MM.1S (cell line): Measurements from ENCODE around the gene CMC1.

Experiments used
- DNase-seq: peaks from one replicate; pipeline ENCODE4 v3.0.0-alpha.2; 2015
- H2AFZ ChIP-seq: fragments of 300-600 bp; sonication (generic); 2 replicates; pipeline ENCODE4 v1.6.0; 2016; ENCODE audit warnings: antibody characterized with exemption, low read length
- H3F3A ChIP-seq: fragments of 300-600 bp; sonication (generic); 2 replicates; pipeline ENCODE4 v1.6.1; 2016; ENCODE audit warnings: mild to moderate bottlenecking, antibody characterized with exemption, low read length, moderate library complexity, mixed read lengths; ENCODE audit not compliant: insufficient read depth
- H3K27ac ChIP-seq: fragments of 300-600 bp; sonication (generic); 2 replicates; pipeline ENCODE4 v1.5.1; 2016; ENCODE audit warnings: mild to moderate bottlenecking, low read length
- H3K27me3 ChIP-seq: fragments of 300-600 bp; sonication (generic); replicated peaks from 2 replicates; pipeline ENCODE4 v1.6.0; 2016; ENCODE audit warnings: low read length; ENCODE audit not compliant: insufficient read depth
- H3K36me3 ChIP-seq: fragments of 300-600 bp; sonication (generic); replicated peaks from 2 replicates; pipeline ENCODE4 v1.6.1; 2016; ENCODE audit warnings: mild to moderate bottlenecking, low read length, mixed read lengths; ENCODE audit not compliant: insufficient read depth
- H3K4me1 ChIP-seq: fragments of 300-600 bp; sonication (generic); 2 replicates; pipeline ENCODE4 v1.6.1; 2016; ENCODE audit warnings: low read length, mixed read lengths
- H3K4me2 ChIP-seq: fragments of 300-600 bp; sonication (generic); 2 replicates; pipeline ENCODE4 v1.6.0; 2016; ENCODE audit warnings: low read depth, low read length
- H3K4me3 ChIP-seq: fragments of 300-600 bp; sonication (generic); 2 replicates; pipeline ENCODE4 v1.5.1; 2016; ENCODE audit warnings: low read length, mixed read lengths
- H3K79me2 ChIP-seq: fragments of 300-600 bp; sonication (generic); 2 replicates; pipeline ENCODE4 v1.6.1; 2016; ENCODE audit warnings: mixed run types, low read length, mixed read lengths
- H3K9ac ChIP-seq: fragments of 300-600 bp; sonication (generic); 2 replicates; pipeline ENCODE4 v1.6.1; 2016; ENCODE audit warnings: low read length, mixed read lengths
- H3K9me2 ChIP-seq: fragments of 300-600 bp; sonication (generic); replicated peaks from 2 replicates; pipeline ENCODE4 v1.6.1; 2016; ENCODE audit warnings: mild to moderate bottlenecking, low read length, mixed read lengths; ENCODE audit not compliant: insufficient read depth
- H3K9me3 ChIP-seq: fragments of 300-600 bp; sonication (generic); replicated peaks from 2 replicates; pipeline ENCODE4 v1.6.1; 2016; ENCODE audit warnings: mild to moderate bottlenecking, low read length, mixed read lengths; ENCODE audit not compliant: insufficient read depth
- H4K20me1 ChIP-seq: fragments of 300-600 bp; sonication (generic); 2 replicates; pipeline ENCODE4 v1.6.1; 2016; ENCODE audit warnings: mild to moderate bottlenecking, low read length, moderate library complexity, mixed read lengths; ENCODE audit not compliant: insufficient read depth
- EZH2 ChIP-seq: fragments of 300-600 bp; sonication (generic); optimal IDR thresholded peaks from 2 replicates; pipeline ENCODE3; 2017; ENCODE audit warnings: low read depth, mild to moderate bottlenecking, antibody characterized with exemption, low read length, mixed read lengths
- EZH2phosphoT487 ChIP-seq: fragments of 300-600 bp; sonication (generic); IDR thresholded peaks from 2 replicates; pipeline ENCODE4 v1.6.1; 2018; ENCODE audit warnings: antibody characterized with exemption, low read length
- TF ChIP-seq, protein P1 (sequence below): fragments of 300-600 bp; sonication (generic); IDR thresholded peaks from 2 replicates; pipeline ENCODE4 v1.5.1; 2016; ENCODE audit warnings: antibody characterized with exemption, low read length, mixed read lengths

The CMC1 gene

DNA sequence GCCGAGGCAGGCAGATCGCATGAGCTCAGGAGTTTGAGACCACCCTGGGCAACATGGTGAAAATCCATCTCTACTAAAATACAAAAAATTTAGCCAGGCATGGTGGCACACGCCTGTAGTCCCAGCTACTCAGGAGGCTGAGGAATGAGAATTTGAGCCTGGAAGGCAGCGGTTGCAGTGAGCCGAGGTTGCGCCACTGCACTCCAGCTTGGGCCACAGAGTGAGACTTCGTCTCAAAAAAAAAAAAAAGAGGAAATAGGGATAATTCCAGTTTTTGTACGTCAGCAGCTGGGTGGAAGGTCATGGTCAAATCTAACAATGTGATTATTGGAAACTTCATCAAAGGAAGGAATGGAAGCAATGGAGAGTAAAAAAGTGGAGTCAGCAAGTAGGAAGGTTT is 3.1 kb downstream of the CMC1 start:
- Histone ChIP-seq H3K4me1 (no peaks in the 10 kb centered on the region), H3K9me2 (no peaks in the 10 kb centered on the region), H3K79me2 (peaks cover 47% of the 10 kb centered on the region), H3K9ac (no peak overlapping the region), H3K9me3 (no peaks in the 10 kb centered on the region), H3F3A (no peaks in the 10 kb centered on the region), H2AFZ (no peak overlapping the region), H3K27me3 (no peaks in the 10 kb centered on the region), H3K4me3 (no peak overlapping the region), H4K20me1 (no peaks in the 10 kb centered on the region), H3K27ac (no peak overlapping the region), H3K36me3 (no peaks in the 10 kb centered on the region), H3K4me2 (no peak overlapping the region)
- no peak for TF ChIP-seq EZH2
- no peak for DNase-seq

DNA sequence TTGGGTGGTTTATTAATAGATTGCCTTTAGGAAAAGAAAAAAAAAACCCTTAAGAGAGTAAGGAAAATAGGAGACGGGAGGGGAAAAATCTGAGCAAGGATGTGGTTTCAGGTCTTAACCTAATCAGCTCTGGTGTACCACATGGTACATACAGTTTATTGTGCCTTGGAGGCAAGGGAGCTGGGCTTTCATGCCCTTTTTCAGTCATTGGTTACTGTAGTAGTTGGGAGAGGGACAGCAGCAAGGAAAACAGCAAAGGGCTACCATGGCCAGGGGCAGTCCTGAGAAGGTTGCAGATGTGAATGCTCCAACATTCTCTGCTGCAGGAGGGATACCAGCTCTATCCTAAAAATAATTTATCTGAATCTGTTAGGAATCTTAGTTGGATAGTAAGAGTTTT is 5.9 kb downstream of the CMC1 start:
- Histone ChIP-seq H3K9me2 (no peaks in the 10 kb centered on the region), H3K36me3 (no peaks in the 10 kb centered on the region), H3K9me3 (no peaks in the 10 kb centered on the region), H3K4me3 (no peak overlapping the region), H2AFZ (no peak overlapping the region), H3K4me1 (no peaks in the 10 kb centered on the region), H4K20me1 (no peaks in the 10 kb centered on the region), H3K79me2 (peaks cover 48% of the 10 kb centered on the region), H3K27me3 (no peaks in the 10 kb centered on the region), H3K9ac (no peak overlapping the region), H3F3A (no peaks in the 10 kb centered on the region), H3K27ac (no peak overlapping the region), H3K4me2 (no peak overlapping the region)
- DNase-seq = no peak
- TF ChIP-seq, protein P1, sequence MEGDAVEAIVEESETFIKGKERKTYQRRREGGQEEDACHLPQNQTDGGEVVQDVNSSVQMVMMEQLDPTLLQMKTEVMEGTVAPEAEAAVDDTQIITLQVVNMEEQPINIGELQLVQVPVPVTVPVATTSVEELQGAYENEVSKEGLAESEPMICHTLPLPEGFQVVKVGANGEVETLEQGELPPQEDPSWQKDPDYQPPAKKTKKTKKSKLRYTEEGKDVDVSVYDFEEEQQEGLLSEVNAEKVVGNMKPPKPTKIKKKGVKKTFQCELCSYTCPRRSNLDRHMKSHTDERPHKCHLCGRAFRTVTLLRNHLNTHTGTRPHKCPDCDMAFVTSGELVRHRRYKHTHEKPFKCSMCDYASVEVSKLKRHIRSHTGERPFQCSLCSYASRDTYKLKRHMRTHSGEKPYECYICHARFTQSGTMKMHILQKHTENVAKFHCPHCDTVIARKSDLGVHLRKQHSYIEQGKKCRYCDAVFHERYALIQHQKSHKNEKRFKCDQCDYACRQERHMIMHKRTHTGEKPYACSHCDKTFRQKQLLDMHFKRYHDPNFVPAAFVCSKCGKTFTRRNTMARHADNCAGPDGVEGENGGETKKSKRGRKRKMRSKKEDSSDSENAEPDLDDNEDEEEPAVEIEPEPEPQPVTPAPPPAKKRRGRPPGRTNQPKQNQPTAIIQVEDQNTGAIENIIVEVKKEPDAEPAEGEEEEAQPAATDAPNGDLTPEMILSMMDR = no peak
- TF ChIP-seq EZH2 (no peak), EZH2phosphoT487 (no peak)

DNA sequence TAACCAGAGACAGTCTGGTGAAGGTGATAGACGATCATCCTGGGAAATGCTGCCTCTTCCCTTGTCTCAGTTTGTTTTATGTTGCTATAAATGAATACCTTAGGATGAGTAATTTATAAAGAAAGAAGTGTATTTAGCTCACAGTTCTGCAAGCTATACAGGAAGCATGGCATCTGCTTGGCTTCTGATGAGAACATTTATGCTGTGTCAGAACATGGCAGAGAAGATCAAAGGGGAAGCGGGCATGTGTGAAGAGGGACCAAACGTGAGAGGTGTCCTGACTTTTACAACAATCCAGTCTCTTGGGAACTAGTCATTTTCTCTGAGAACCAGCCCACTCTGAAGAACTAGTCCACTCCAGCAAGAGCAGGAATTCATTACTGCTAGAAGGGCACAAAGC is 9.6 kb downstream of the CMC1 start:
- no peak for DNase-seq
- H3K9me3 ChIP-seq = no peaks in the 10 kb centered on the region

DNA sequence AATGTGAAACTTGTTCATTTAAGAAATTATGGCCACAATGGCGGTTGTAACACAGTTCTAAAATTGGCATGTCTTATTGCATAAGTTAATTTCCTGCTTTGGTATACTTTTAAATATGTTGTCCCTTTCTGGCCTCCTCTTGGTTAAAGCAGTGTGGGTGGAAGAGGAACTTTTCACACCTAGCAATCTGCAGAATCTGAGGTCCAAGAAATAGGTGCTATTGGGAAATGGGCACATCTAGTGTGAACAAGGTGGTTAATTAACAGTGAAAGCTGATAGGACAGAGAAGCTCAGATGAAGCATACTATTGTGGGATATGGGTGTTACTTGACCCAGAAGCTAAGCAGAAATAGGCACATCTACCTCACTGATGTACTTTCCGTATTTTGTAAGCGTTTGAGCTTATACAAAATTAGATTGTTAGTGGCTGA is 10.6 kb downstream of the CMC1 start:
- Histone ChIP-seq H3K4me3 (no peak overlapping the region), H3K4me1 (no peaks in the 10 kb centered on the region), H3F3A (no peaks in the 10 kb centered on the region), H3K9me3 (no peaks in the 10 kb centered on the region), H3K27ac (no peak overlapping the region), H4K20me1 (no peaks in the 10 kb centered on the region), H3K36me3 (no peaks in the 10 kb centered on the region), H3K9me2 (no peaks in the 10 kb centered on the region), H3K27me3 (no peaks in the 10 kb centered on the region), H3K79me2 (peaks cover 28% of the 10 kb centered on the region), H3K4me2 (no peak overlapping the region), H3K9ac (no peak overlapping the region), H2AFZ (no peak overlapping the region)
- TF ChIP-seq EZH2phosphoT487 (no peak), EZH2 (no peak)
- TF ChIP-seq, protein P1 = no peak
- DNase-seq = no peak

More for the DNA sequence above, 9.6 kb downstream of the CMC1 start:
- H3K36me3 ChIP-seq = no peaks in the 10 kb centered on the region
- no peaks in the 10 kb centered on the region for H3K27me3 ChIP-seq
- TF ChIP-seq EZH2 (no peak), EZH2phosphoT487 (no peak)
- TF ChIP-seq, protein P1 = no peak
- H3K4me3 ChIP-seq = no peak overlapping the region
- no peaks in the 10 kb centered on the region for H3F3A ChIP-seq
- no peak overlapping the region for H3K4me2 ChIP-seq
- H2AFZ ChIP-seq = no peak overlapping the region
- H3K9me2 ChIP-seq = no peaks in the 10 kb centered on the region
- no peak overlapping the region for H3K27ac ChIP-seq
- H3K4me1 ChIP-seq = no peaks in the 10 kb centered on the region
- no peak overlapping the region for H3K9ac ChIP-seq
- H4K20me1 ChIP-seq = no peaks in the 10 kb centered on the region
- peaks cover 38% of the 10 kb centered on the region for H3K79me2 ChIP-seq
